SK-N-SH (cell line): ENCODE results near the gene DROSHA. TPM values are rescaled to one million over a fixed set of nuclear protein-coding genes. Genes with fewer than 3 reads are reported as not detected.

Source experiments
- CTCF ChIA-PET: fragments of 300-600, 350-600 bp; formaldehyde crosslinking; extraction: SDS; loops from one replicate; lab custom pipeline; 2021; lab: Yijun Ruan, JAX
- POLR2A ChIA-PET: fragments of 350-600 bp; sonication (Branson Sonifier 250); formaldehyde crosslinking; extraction: SDS; loops from one replicate; lab custom pipeline; 2020; ENCODE audit warnings: antibody characterized with exemption, inconsistent platforms; lab: Yijun Ruan, JAX
- DNase-seq: peaks from one replicate; pipeline ENCODE4 v3.0.0; 2012
- H2AFZ ChIP-seq: fragments of 200-600 bp; sonication (generic); 2 replicates; pipeline ENCODE4 v1.8.1; 2016; ENCODE audit warnings: antibody characterized with exemption, mild to moderate bottlenecking, low read depth
- H3F3A ChIP-seq: fragments of 200-600 bp; sonication (generic); replicated peaks from 2 replicates; pipeline ENCODE3; 2016; ENCODE audit warnings: antibody characterized with exemption, mild to moderate bottlenecking; ENCODE audit not compliant: insufficient read depth
- H3K27ac ChIP-seq, 2 experiments: fragments of 200-500 bp in 1 of 2; fragments of 200-600 bp in 1 of 2; sonication (Bioruptor generic) in 1 of 2; sonication (generic), shearing (Covaris generic) in 1 of 2; 2 replicates each; pipeline versions ENCODE4 v1.5.1 to v1.6.1; 2014 to 2016; ENCODE audit warnings: low read depth in 2 of 2, inconsistent platforms in 1 of 2, low read length in 1 of 2, mild to moderate bottlenecking in 1 of 2, mixed read lengths in 1 of 2
- H3K27me3 ChIP-seq: fragments of 200-600 bp; sonication (generic), shearing (Covaris generic); 2 replicates; pipeline ENCODE4 v1.6.1; 2016; ENCODE audit warnings: mixed run types; ENCODE audit not compliant: insufficient read depth
- H3K36me3 ChIP-seq, 2 experiments: fragments of 200-500 bp in 1 of 2; fragments of 200-600 bp in 1 of 2; sonication (Bioruptor generic) in 1 of 2; sonication (generic) in 1 of 2; replicated peaks in 1 of 2; 2 replicates each; pipeline versions ENCODE3 to v1.5.1; 2014 to 2016; ENCODE audit warnings: low read length in 1 of 2, mild to moderate bottlenecking in 1 of 2; ENCODE audit not compliant: insufficient read depth in 2 of 2, control insufficient read depth in 1 of 2
- H3K4me1 ChIP-seq, 2 experiments: fragments of 200-500 bp in 1 of 2; fragments of 200-600 bp in 1 of 2; sonication (Bioruptor generic) in 1 of 2; sonication (generic), shearing (Covaris generic) in 1 of 2; 2 replicates each; pipeline versions ENCODE4 v1.5.1 to v1.6.1; 2014 to 2016; ENCODE audit warnings: low read depth in 1 of 2, low read length in 1 of 2, mixed run types in 1 of 2; ENCODE audit not compliant: insufficient read depth in 2 of 2, control insufficient read depth in 1 of 2
- H3K4me2 ChIP-seq: fragments of 200-600 bp; sonication (generic), shearing (Covaris generic); 2 replicates; pipeline ENCODE4 v1.6.1; 2017; ENCODE audit warnings: mixed run types
- H3K4me3 ChIP-seq, 2 experiments: fragments of 200-500 bp in 1 of 2; fragments of 200-600 bp in 1 of 2; sonication (Bioruptor generic) in 1 of 2; sonication (generic), shearing (Covaris generic) in 1 of 2; 2 replicates each; pipeline versions ENCODE4 v1.5.1 to v1.8.1; 2014 to 2016; ENCODE audit warnings: low read depth in 2 of 2, inconsistent platforms in 1 of 2, low read length in 1 of 2, mild to moderate bottlenecking in 1 of 2, mixed read lengths in 1 of 2, moderate library complexity in 1 of 2
- H3K79me2 ChIP-seq: fragments of 200-600 bp; sonication (generic); 2 replicates; pipeline ENCODE4 v1.8.1; 2017; ENCODE audit warnings: mild to moderate bottlenecking; ENCODE audit not compliant: insufficient read depth
- H3K9ac ChIP-seq: fragments of 200-600 bp; sonication (generic); 2 replicates; pipeline ENCODE4 v1.6.1; 2017; ENCODE audit warnings: mixed run types
- H3K9me2 ChIP-seq: fragments of 200-600 bp; sonication (generic); 2 replicates; pipeline ENCODE4 v1.6.1; 2017; ENCODE audit warnings: mixed run types
- H3K9me3 ChIP-seq: fragments of 200-600 bp; sonication (generic); 2 replicates; pipeline ENCODE4 v1.6.1; 2017; ENCODE audit warnings: mixed run types, mild to moderate bottlenecking, moderate library complexity
- H4K20me1 ChIP-seq: fragments of 200-600 bp; sonication (generic); 2 replicates; pipeline ENCODE4 v1.6.1; 2017; ENCODE audit warnings: mild to moderate bottlenecking, mixed run types; ENCODE audit not compliant: insufficient read depth
- ELF1 ChIP-seq: IDR thresholded peaks from 2 replicates; pipeline ENCODE4 v1.4.0; 2012
- EP300 ChIP-seq, 2 experiments: IDR thresholded peaks; 2 replicates each; pipeline versions ENCODE4 v1.4.0 to v1.6.1; 2012; ENCODE audit warnings: borderline replicate concordance in 1 of 2, low read depth in 1 of 2, low read length in 1 of 2
- GABPA ChIP-seq: IDR thresholded peaks from 2 replicates; pipeline ENCODE4 v1.4.0; 2012; ENCODE audit warnings: low read depth, mild to moderate bottlenecking
- JUND ChIP-seq: IDR thresholded peaks from 2 replicates; pipeline ENCODE4 v1.4.0; 2012
- POLR2AphosphoS5 ChIP-seq: IDR thresholded peaks from 2 replicates; pipeline ENCODE4 v1.6.1; 2012; ENCODE audit warnings: low read depth, low read length
- RCOR1 ChIP-seq: fragments of 150-350 bp; IDR thresholded peaks from 2 replicates; pipeline ENCODE4 v1.6.1; 2017; ENCODE audit warnings: antibody characterized with exemption, low read length
- REST ChIP-seq: IDR thresholded peaks from 2 replicates; pipeline ENCODE4 v1.6.1; 2012; ENCODE audit warnings: mild to moderate bottlenecking, low read depth, low read length, moderate library complexity
- RXRA ChIP-seq: IDR thresholded peaks from 2 replicates; pipeline ENCODE4 v1.4.0; 2012; ENCODE audit warnings: low read depth, mild to moderate bottlenecking, borderline replicate concordance
- SIN3A ChIP-seq: IDR thresholded peaks from 2 replicates; pipeline ENCODE4 v1.6.1; 2012; ENCODE audit warnings: low read depth, mild to moderate bottlenecking, low read length, moderate library complexity, borderline replicate concordance
- SMC3 ChIP-seq: IDR thresholded peaks from 2 replicates; pipeline ENCODE4 v1.6.1; 2012; ENCODE audit warnings: low read depth, low read length, improper control_type of control experiment
- TAF1 ChIP-seq: IDR thresholded peaks from 2 replicates; pipeline ENCODE4 v1.6.1; 2012; ENCODE audit warnings: low read depth, mild to moderate bottlenecking, low read length, moderate library complexity, borderline replicate concordance
- WGBS: methylation state at CpG from one replicate; pipeline ENCODE4 v1.1.6; 2017; ENCODE audit warnings: low lambda C conversion rate; 5-methylcytosine and 5-hydroxymethylcytosine counted together
- polyA plus RNA-seq, 3 experiments: library from polyadenylated mRNA; depleted of rRNA; stranded (reverse); fragments of >200 nt; gene quantifications; 2 replicates each; pipeline ENCODE4 v1.2.3, GENCODE V29; 2012
- TF ChIP-seq, protein P1 (sequence below): fragments of 200-600 bp; sonication (generic); IDR thresholded peaks from 2 replicates; pipeline ENCODE4 v1.6.1; 2017; ENCODE audit warnings: antibody characterized with exemption, mild to moderate bottlenecking, moderate library complexity

The DROSHA gene
- polyA plus RNA-seq, 1 of the 3 experiments (the other 2 are of a cell fraction) = 49.3 TPM

GRCh38 chr5:31477971-31478370 lies 53.9 kb downstream of the DROSHA start (continued):
- TF ChIP-seq, protein P1, sequence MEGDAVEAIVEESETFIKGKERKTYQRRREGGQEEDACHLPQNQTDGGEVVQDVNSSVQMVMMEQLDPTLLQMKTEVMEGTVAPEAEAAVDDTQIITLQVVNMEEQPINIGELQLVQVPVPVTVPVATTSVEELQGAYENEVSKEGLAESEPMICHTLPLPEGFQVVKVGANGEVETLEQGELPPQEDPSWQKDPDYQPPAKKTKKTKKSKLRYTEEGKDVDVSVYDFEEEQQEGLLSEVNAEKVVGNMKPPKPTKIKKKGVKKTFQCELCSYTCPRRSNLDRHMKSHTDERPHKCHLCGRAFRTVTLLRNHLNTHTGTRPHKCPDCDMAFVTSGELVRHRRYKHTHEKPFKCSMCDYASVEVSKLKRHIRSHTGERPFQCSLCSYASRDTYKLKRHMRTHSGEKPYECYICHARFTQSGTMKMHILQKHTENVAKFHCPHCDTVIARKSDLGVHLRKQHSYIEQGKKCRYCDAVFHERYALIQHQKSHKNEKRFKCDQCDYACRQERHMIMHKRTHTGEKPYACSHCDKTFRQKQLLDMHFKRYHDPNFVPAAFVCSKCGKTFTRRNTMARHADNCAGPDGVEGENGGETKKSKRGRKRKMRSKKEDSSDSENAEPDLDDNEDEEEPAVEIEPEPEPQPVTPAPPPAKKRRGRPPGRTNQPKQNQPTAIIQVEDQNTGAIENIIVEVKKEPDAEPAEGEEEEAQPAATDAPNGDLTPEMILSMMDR = no peak
- TF ChIP-seq, all 33 proteins: peak for 0

- WGBS = 98% methylated on average over 2 of the region's 2 CpGs
- Histone ChIP-seq H3K9me3 (no peaks in the 10 kb centered on the region), H2AFZ (no peak overlapping the region), H3K36me3 (peaks cover 52 to 65% of the 10 kb centered on the region in 2 experiments), H4K20me1 (no peaks in the 10 kb centered on the region), H3K4me1 (no peaks in the 10 kb centered on the region; a peak in 2 of 4 replicates), H3K27me3 (no peaks in the 10 kb centered on the region), H3K4me2 (no peak overlapping the region), H3K27ac (no peak overlapping the region), H3K4me3 (no peak overlapping the region), H3K9me2 (no peaks in the 10 kb centered on the region), H3K9ac (no peak overlapping the region), H3K79me2 (no peaks in the 10 kb centered on the region), H3F3A (no peaks in the 10 kb centered on the region)
- TF ChIP-seq RXRA (no peak), EP300 (IDR thresholded peaks at IDR 0.05; ENCODE audit: borderline replicate concordance in 1 of 2, low read depth in 1 of 2, low read length in 1 of 2) (no peak), POLR2AphosphoS5 (no peak), RCOR1 (no peak), GABPA (no peak), SIN3A (no peak), JUND (no peak), ELF1 (no peak), TAF1 (no peak), SMC3 (no peak), REST (no peak)
- TF ChIP-seq, protein P1 = no peak
- ChIA-PET POLR2A (no interaction called here), CTCF (interaction anchor here (0.9 kb wide), 1 partner anchor 12 kb away, joined by 3 read pairs; no protein-coding TSS in a partner anchor)
- DNase-seq = no peak
Measured at GRCh38 chr5:31477516-31477915, 54.4 kb downstream of the DROSHA start.
